GM19023 (cell line): ENCODE measurements around the gene TMEM231.
A peak's percentile ranks its signal among the peaks of the same experiment; 100 is the strongest.
"Not testable (repeated sequence)": the region's sequence is repeated elsewhere in the genome, so short reads cannot be mapped to it uniquely, and the experiment has no call there.

ENCODE experiments used
- ATAC-seq: cut with Tn5 transposase; IDR thresholded peaks from one replicate; pipeline ENCODE4 v1.9.1; 2021; ENCODE audit warnings: mild to moderate bottlenecking, moderate library complexity; ENCODE audit not compliant: unreplicated experiment

Gene TMEM231

GRCh38 chr16:75534560-75535205 is 21.4 kb downstream of the TMEM231 start:
- no peak for ATAC-seq

DNA sequence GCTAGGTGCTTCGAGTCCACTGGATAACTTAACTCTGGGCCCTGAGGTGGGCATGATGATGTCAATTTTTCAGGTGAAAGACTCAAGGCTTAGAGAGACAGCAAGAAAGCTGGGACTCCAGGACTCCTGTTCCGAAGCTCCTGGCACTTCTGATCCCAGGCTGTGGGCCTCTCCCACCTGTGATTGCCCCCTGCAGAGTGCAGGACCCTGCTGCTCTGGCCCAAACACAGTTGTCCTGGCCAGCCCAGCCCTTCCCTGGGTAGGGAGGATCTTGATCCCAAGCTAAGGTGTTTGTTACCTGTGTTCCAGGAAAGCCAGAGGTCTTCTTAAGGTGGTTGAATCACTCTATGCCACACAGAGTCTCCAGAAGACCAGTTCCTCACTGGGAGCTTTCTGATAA is 23.3 kb downstream of the TMEM231 start:
- no peak for ATAC-seq

GRCh38 chr16:75532142-75532765 is 23.8 kb downstream of the TMEM231 start:
- ATAC-seq = no peak

- no peak for ATAC-seq
Measured at GRCh38 chr16:75529959-75530358, 26.1 kb downstream of the TMEM231 start.

- ATAC-seq = no peak
Measured at GRCh38 chr16:75529056-75529905, 26.8 kb downstream of the TMEM231 start.

GRCh38 chr16:75527825-75528299 is 28.2 kb downstream of the TMEM231 start:
- no peak for ATAC-seq

DNA sequence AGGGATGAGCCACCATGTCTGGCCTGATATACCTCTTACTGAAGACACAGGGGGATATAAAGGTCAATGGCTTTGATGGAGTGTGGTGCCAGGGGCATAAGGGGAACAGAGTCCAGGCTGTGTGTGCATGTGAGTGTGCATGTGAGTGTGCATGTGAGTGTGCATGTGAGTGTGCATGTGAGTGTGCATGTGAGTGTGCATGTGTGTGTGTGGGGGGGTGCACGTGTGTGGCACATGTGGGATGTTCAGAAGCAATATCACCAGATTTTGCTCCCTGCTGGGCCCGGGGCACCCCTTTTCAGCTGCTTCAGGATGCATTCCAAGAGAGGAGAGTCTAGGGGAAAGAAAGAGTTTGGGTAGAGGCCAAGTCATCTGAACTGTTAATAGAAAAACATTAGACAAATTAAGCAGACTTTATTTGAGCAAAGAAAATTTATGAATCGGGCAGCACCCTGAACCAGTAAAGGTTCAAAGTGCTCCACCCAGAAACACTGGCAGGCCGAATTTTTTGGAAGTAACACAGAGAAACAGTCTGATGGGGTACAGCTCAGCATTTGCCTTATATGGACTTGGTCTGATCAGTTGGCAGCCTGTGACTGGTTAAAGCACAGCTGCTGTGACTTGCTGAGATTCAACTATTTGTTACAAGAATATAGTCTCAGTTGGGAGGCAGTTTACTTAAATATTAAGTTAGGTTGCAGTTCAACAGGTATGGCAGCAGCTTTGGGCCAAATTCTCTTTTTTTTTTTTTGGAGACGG is 29.8 kb downstream of the TMEM231 start:
- no peak for ATAC-seq

GRCh38 chr16:75519175-75519574 is 36.9 kb downstream of the TMEM231 start:
- ATAC-seq = no peak

DNA sequence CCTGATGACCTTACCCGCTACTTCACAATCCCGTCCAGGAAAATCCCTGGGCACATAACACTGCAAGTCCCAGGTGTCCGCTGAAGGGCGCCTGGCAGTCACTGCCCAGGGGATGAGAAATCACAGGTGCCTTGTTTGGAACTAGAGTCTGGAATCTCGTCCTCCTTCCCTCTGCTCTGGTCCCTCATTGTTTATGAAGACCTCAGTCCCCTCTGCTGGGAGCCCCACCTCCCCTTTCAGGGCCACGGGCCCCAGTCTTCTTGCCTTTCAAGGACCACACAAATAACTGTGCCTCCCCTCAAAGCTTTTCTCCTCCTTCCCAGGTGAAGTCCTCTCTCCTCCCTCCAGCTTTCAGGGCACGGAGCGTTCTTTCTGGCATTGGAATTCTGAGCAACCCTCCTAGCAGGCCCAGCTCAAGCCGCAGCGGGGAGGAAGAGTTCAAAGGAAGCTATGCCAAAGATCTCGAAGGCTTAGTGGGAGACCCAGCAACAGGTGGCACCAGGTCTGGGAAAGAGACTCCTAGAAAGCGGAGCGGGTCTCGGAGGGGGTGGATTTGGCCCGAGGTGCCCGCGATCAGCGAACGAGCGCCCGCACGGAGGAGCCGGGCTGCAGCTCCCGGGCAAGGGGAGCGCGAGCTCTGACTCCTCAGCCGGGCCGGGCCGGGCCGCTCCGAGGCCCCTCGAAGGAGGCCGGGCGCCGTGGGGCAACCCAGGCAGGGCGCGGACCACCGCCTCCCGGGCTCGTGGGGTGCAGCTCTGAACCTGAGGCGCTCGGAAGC is 39.7 kb downstream of the TMEM231 start:
- not testable (repeated sequence) for ATAC-seq

DNA sequence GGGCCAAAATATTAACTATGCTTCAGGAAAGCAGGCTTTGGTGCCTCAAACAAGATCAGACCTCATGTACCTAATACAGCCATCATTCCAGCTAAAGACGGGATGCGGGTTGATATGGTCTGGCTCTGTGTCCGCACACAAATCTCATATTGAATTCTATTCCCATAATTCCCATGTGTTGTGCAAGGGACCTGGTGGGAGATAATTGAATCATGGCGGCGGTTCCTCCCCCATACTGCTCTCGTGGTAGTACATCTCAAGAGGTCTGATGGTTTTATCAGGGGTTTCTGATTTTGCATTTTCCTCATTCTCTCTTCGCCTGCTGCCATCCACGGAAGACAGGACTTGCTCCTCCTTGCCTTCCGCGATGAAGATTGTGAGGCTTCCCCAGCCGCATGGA is 41.8 kb downstream of the TMEM231 start:
- ATAC-seq = no peak

GRCh38 chr16:75506574-75506973 is 49.5 kb downstream of the TMEM231 start:
- no peak for ATAC-seq

DNA sequence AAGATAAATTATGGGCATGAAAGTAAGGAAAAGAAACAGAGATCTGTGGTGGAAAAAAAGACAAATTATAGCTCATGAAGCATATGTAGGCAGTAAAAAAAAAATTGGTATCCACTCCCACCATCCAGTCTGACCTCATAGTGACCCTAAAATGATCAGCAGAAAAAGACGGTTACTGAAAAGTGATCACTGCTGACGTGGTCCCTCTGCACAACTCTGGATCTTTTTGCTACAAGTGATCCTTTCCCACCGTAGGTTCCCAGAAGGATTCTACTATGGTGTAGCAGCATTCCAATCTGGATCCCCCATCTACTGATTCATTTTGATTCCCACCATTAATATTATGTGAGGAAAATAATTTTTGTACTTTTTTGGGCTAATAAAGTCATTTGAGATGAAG is 49.9 kb downstream of the TMEM231 start:
- ATAC-seq = no peak

GRCh38 chr16:75503801-75504200 is 52.3 kb downstream of the TMEM231 start:
- no peak for ATAC-seq

- ATAC-seq = no peak
Measured at GRCh38 chr16:75502916-75503605, 53.0 kb downstream of the TMEM231 start.

GRCh38 chr16:75501820-75502219 is 54.2 kb downstream of the TMEM231 start:
- ATAC-seq = not testable (repeated sequence)

GRCh38 chr16:75501359-75501758 is 54.7 kb downstream of the TMEM231 start:
- ATAC-seq = no peak

DNA sequence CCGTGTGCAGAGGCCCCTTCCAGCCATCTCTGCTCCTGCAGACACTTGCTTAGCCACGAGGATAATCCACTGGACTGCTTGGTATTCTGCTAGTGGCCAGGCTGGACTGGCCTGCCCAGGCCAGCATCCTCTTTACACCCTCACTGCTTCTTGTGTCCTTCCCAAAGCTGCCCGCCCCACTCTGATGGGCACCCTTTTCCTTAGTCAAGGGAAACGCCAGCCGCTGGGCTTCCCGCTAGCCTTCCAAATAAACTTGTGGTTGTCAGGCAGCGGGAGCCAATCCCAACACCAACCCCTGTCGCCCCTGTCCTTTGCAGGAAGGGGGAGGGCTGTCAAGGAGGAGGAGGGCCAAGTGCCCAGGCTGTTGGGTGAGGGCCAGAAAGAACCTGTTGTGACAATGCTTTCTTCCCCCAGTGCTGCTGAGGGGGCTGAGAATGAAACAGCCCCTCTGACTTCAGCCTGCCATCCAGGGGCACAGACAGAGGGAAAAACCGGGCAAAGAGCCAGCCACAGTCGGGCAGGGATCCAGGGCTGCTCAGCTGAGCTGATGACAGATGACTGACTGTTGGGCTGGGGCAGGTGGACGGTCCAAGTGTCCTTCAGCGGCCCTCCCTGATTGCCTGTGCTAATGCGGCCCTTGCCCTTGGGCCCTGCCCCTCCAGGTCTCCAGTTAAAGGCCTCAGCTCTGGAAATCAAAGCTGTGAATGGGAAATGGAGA is 57.3 kb downstream of the TMEM231 start:
- ATAC-seq = not testable (repeated sequence)

GRCh38 chr16:75497558-75497957 is 58.5 kb downstream of the TMEM231 start:
- ATAC-seq = no peak

DNA sequence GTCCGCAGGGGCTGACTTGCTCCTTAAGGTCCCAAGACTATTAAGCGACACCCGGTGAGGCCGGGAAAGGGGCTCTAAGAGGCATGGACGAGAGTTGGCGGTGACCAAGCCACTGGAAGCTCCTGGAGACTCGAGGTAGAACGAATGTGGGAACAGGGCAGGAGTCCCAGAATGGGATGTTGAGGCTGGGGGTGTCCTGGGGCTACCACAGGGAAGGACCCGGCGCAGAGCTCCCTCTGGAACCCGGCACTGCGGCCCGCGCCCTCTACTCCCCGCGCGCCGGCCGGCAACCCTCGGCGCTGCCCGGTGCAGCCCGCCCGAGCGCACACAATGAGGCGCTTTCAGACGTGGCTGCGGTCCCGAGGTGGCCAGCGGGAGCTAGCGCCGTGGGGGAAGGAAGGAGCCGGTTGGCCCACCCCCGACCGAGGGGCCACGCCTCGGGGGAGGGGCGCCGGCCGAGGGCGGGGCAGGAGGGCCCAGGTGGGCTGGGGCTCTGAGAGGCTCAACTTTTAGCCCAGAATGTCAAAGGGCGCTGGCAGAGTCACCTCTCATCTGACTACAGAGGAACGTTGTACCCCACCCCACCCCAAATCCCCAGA is 60.9 kb downstream of the TMEM231 start, which contains the start of gene CHST6:
Gene CHST6, minus strand, starts transcription at position 366 of the 599 bp plus-strand sequence. CDS start 15,613 bp downstream, outside the sequence.
- ATAC-seq = peak; percentile 86
